SK-N-SH (cell line): ENCODE results near the gene B4GALNT4. TPM values are rescaled to one million over a fixed set of nuclear protein-coding genes. Genes with fewer than 3 reads are reported as not detected.
"Not testable (repeated sequence)": the region's sequence is repeated elsewhere in the genome, so short reads cannot be mapped to it uniquely, and the experiment has no call there.

Experiments used
- CTCF ChIA-PET: fragments of 300-600, 350-600 bp; formaldehyde crosslinking; extraction: SDS; loops from one replicate; lab custom pipeline; 2021; lab: Yijun Ruan, JAX
- POLR2A ChIA-PET: fragments of 350-600 bp; sonication (Branson Sonifier 250); formaldehyde crosslinking; extraction: SDS; loops from one replicate; lab custom pipeline; 2020; ENCODE audit warnings: antibody characterized with exemption, inconsistent platforms; lab: Yijun Ruan, JAX
- DNase-seq: peaks from one replicate; pipeline ENCODE4 v3.0.0; 2012
- H2AFZ ChIP-seq: fragments of 200-600 bp; sonication (generic); 2 replicates; pipeline ENCODE4 v1.8.1; 2016; ENCODE audit warnings: antibody characterized with exemption, mild to moderate bottlenecking, low read depth
- H3F3A ChIP-seq: fragments of 200-600 bp; sonication (generic); replicated peaks from 2 replicates; pipeline ENCODE3; 2016; ENCODE audit warnings: antibody characterized with exemption, mild to moderate bottlenecking; ENCODE audit not compliant: insufficient read depth
- H3K27ac ChIP-seq, 2 experiments: fragments of 200-500 bp in 1 of 2; fragments of 200-600 bp in 1 of 2; sonication (Bioruptor generic) in 1 of 2; sonication (generic), shearing (Covaris generic) in 1 of 2; 2 replicates each; pipeline versions ENCODE4 v1.5.1 to v1.6.1; 2014 to 2016; ENCODE audit warnings: low read depth in 2 of 2, inconsistent platforms in 1 of 2, low read length in 1 of 2, mild to moderate bottlenecking in 1 of 2, mixed read lengths in 1 of 2
- H3K27me3 ChIP-seq: fragments of 200-600 bp; sonication (generic), shearing (Covaris generic); 2 replicates; pipeline ENCODE4 v1.6.1; 2016; ENCODE audit warnings: mixed run types; ENCODE audit not compliant: insufficient read depth
- H3K36me3 ChIP-seq, 2 experiments: fragments of 200-500 bp in 1 of 2; fragments of 200-600 bp in 1 of 2; sonication (Bioruptor generic) in 1 of 2; sonication (generic) in 1 of 2; replicated peaks in 1 of 2; 2 replicates each; pipeline versions ENCODE3 to v1.5.1; 2014 to 2016; ENCODE audit warnings: low read length in 1 of 2, mild to moderate bottlenecking in 1 of 2; ENCODE audit not compliant: insufficient read depth in 2 of 2, control insufficient read depth in 1 of 2
- H3K4me1 ChIP-seq, 2 experiments: fragments of 200-500 bp in 1 of 2; fragments of 200-600 bp in 1 of 2; sonication (Bioruptor generic) in 1 of 2; sonication (generic), shearing (Covaris generic) in 1 of 2; 2 replicates each; pipeline versions ENCODE4 v1.5.1 to v1.6.1; 2014 to 2016; ENCODE audit warnings: low read depth in 1 of 2, low read length in 1 of 2, mixed run types in 1 of 2; ENCODE audit not compliant: insufficient read depth in 2 of 2, control insufficient read depth in 1 of 2
- H3K4me2 ChIP-seq: fragments of 200-600 bp; sonication (generic), shearing (Covaris generic); 2 replicates; pipeline ENCODE4 v1.6.1; 2017; ENCODE audit warnings: mixed run types
- H3K4me3 ChIP-seq, 2 experiments: fragments of 200-500 bp in 1 of 2; fragments of 200-600 bp in 1 of 2; sonication (Bioruptor generic) in 1 of 2; sonication (generic), shearing (Covaris generic) in 1 of 2; 2 replicates each; pipeline versions ENCODE4 v1.5.1 to v1.8.1; 2014 to 2016; ENCODE audit warnings: low read depth in 2 of 2, inconsistent platforms in 1 of 2, low read length in 1 of 2, mild to moderate bottlenecking in 1 of 2, mixed read lengths in 1 of 2, moderate library complexity in 1 of 2
- H3K79me2 ChIP-seq: fragments of 200-600 bp; sonication (generic); 2 replicates; pipeline ENCODE4 v1.8.1; 2017; ENCODE audit warnings: mild to moderate bottlenecking; ENCODE audit not compliant: insufficient read depth
- H3K9ac ChIP-seq: fragments of 200-600 bp; sonication (generic); 2 replicates; pipeline ENCODE4 v1.6.1; 2017; ENCODE audit warnings: mixed run types
- H3K9me2 ChIP-seq: fragments of 200-600 bp; sonication (generic); 2 replicates; pipeline ENCODE4 v1.6.1; 2017; ENCODE audit warnings: mixed run types
- H3K9me3 ChIP-seq: fragments of 200-600 bp; sonication (generic); 2 replicates; pipeline ENCODE4 v1.6.1; 2017; ENCODE audit warnings: mixed run types, mild to moderate bottlenecking, moderate library complexity
- H4K20me1 ChIP-seq: fragments of 200-600 bp; sonication (generic); 2 replicates; pipeline ENCODE4 v1.6.1; 2017; ENCODE audit warnings: mild to moderate bottlenecking, mixed run types; ENCODE audit not compliant: insufficient read depth
- FOSL2 ChIP-seq: IDR thresholded peaks from 2 replicates; pipeline ENCODE4 v1.4.0; 2012; ENCODE audit warnings: low read depth, mild to moderate bottlenecking, moderate library complexity, borderline replicate concordance
- GABPA ChIP-seq: IDR thresholded peaks from 2 replicates; pipeline ENCODE4 v1.4.0; 2012; ENCODE audit warnings: low read depth, mild to moderate bottlenecking
- JUND ChIP-seq: IDR thresholded peaks from 2 replicates; pipeline ENCODE4 v1.4.0; 2012
- MEF2A ChIP-seq: IDR thresholded peaks from 2 replicates; pipeline ENCODE4 v1.4.0; 2012; ENCODE audit warnings: low read depth, borderline replicate concordance
- PBX3 ChIP-seq: IDR thresholded peaks from 2 replicates; pipeline ENCODE4; 2012
- POLR2AphosphoS5 ChIP-seq: IDR thresholded peaks from 2 replicates; pipeline ENCODE4 v1.6.1; 2012; ENCODE audit warnings: low read depth, low read length
- RXRA ChIP-seq: IDR thresholded peaks from 2 replicates; pipeline ENCODE4 v1.4.0; 2012; ENCODE audit warnings: low read depth, mild to moderate bottlenecking, borderline replicate concordance
- WGBS: methylation state at CpG from one replicate; pipeline ENCODE4 v1.1.6; 2017; ENCODE audit warnings: low lambda C conversion rate; 5-methylcytosine and 5-hydroxymethylcytosine counted together
- polyA plus RNA-seq, 3 experiments: library from polyadenylated mRNA; depleted of rRNA; stranded (reverse); fragments of >200 nt; gene quantifications; 2 replicates each; pipeline ENCODE4 v1.2.3, GENCODE V29; 2012
- TF ChIP-seq, protein P1 (sequence below): IDR thresholded peaks from 2 replicates; pipeline ENCODE4 v1.4.0; 2012; ENCODE audit warnings: low read depth, borderline replicate concordance

Gene B4GALNT4
- polyA plus RNA-seq, 1 of the 3 experiments (the other 2 are of a cell fraction), result 66.7 TPM

DNA sequence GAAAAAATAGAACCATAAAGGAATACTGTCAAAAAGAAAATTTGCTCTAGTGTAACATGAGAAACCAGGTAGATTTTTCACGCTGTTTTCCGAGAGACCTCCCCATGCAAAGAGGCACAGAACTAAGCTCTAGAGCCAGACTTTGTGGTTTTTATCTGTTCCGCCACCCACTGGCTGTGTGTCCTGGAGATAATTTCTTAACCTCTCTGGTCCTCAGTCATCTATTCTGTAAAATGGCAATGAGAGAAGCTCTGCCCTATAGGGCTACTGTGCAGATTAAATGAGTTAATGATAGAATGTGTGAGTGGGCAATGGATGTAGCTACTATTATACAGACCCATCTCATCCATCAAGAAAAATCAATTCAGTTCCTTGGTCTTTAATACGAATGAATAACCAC, 54.9 kb downstream of the B4GALNT4 start:
- H3K4me3 ChIP-seq, result no peak overlapping the region
- no peaks in the 10 kb centered on the region for H3K79me2 ChIP-seq
- TF ChIP-seq JUND, result no peak
- no peak for TF ChIP-seq RXRA
- TF ChIP-seq, protein P1, sequence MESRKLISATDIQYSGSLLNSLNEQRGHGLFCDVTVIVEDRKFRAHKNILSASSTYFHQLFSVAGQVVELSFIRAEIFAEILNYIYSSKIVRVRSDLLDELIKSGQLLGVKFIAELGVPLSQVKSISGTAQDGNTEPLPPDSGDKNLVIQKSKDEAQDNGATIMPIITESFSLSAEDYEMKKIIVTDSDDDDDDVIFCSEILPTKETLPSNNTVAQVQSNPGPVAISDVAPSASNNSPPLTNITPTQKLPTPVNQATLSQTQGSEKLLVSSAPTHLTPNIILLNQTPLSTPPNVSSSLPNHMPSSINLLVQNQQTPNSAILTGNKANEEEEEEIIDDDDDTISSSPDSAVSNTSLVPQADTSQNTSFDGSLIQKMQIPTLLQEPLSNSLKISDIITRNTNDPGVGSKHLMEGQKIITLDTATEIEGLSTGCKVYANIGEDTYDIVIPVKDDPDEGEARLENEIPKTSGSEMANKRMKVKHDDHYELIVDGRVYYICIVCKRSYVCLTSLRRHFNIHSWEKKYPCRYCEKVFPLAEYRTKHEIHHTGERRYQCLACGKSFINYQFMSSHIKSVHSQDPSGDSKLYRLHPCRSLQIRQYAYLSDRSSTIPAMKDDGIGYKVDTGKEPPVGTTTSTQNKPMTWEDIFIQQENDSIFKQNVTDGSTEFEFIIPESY, result no peak
- no peak for TF ChIP-seq PBX3
- TF ChIP-seq POLR2AphosphoS5, result no peak
- TF ChIP-seq MEF2A, result no peak
- no peak for TF ChIP-seq GABPA
- TF ChIP-seq FOSL2, result no peak
- no peaks in the 10 kb centered on the region for H3K9me3 ChIP-seq
- no peaks in the 10 kb centered on the region for H3K4me1 ChIP-seq
- no peaks in the 10 kb centered on the region for H3F3A ChIP-seq
- H3K4me2 ChIP-seq, result no peak overlapping the region
- no peak overlapping the region for H3K27ac ChIP-seq
- no peaks in the 10 kb centered on the region for H3K9me2 ChIP-seq
- no peak overlapping the region for H2AFZ ChIP-seq
- CTCF ChIA-PET, result interaction anchor here (0.6 kb wide), 1 partner anchor 27 kb away, joined by 3 read pairs; no protein-coding TSS in a partner anchor
- POLR2A ChIA-PET, result no interaction called here
- H4K20me1 ChIP-seq, result no peaks in the 10 kb centered on the region
- no peaks in the 10 kb centered on the region for H3K27me3 ChIP-seq
- H3K9ac ChIP-seq, result no peak overlapping the region
- no peak for DNase-seq
- WGBS, result 74% methylated on average over 4 of the region's 4 CpGs
- no peaks in the 10 kb centered on the region for H3K36me3 ChIP-seq

GRCh38 chr11:424766-425165, 55.5 kb downstream of the B4GALNT4 start:
- CTCF ChIA-PET, result interaction anchor here (0.6 kb wide), 1 partner anchor 299 kb away, joined by 3 read pairs; no protein-coding TSS in a partner anchor
- H3K36me3 ChIP-seq, H3K4me1 ChIP-seq, H3K79me2 ChIP-seq, H3K9me2 ChIP-seq, POLR2A ChIA-PET, H3K27me3 ChIP-seq, H3K9me3 ChIP-seq, H3K4me2 ChIP-seq, H3K27ac ChIP-seq, H3F3A ChIP-seq, DNase-seq, H3K4me3 ChIP-seq, H3K9ac ChIP-seq, H4K20me1 ChIP-seq, H2AFZ ChIP-seq: not testable (repeated sequence)
- 71% methylated on average over 44 of the region's 45 CpGs for WGBS

DNA sequence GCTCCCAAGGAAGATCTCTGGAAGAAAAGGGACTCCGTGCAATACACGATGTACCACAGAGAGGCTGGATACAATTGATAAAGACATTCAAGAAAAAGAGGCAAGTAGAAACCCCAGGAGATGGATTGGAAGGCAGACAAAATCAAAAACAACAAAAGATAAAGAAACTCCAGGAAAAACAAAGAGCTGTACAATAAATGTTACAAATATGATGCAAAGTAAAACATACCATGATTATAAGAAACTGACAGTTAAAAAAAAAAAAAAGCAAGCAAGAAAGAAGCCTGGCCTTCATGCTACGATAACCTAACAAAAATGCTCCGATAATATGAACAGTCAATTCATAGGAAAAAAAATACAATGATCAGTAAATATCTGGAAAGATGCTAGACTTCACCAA, 56.0 kb downstream of the B4GALNT4 start:
- H3K9me2 ChIP-seq, result no peaks in the 10 kb centered on the region
- no peak for DNase-seq
- TF ChIP-seq GABPA, result no peak
- TF ChIP-seq, all 33 proteins: peak for 0
- Histone ChIP-seq H3K36me3 (no peaks in the 10 kb centered on the region), H2AFZ (no peak overlapping the region), H3K27me3 (no peaks in the 10 kb centered on the region), H3K27ac (no peak overlapping the region), H3F3A (no peaks in the 10 kb centered on the region), H3K4me3 (no peak overlapping the region), H4K20me1 (no peaks in the 10 kb centered on the region), H3K9ac (no peak overlapping the region), H3K9me3 (no peaks in the 10 kb centered on the region), H3K4me2 (no peak overlapping the region), H3K4me1 (no peaks in the 10 kb centered on the region), H3K79me2 (no peaks in the 10 kb centered on the region)
- POLR2A ChIA-PET, result no interaction called here
- CTCF ChIA-PET, result interaction anchor here (0.6 kb wide), 1 partner anchor 298 kb away, joined by 3 read pairs; no protein-coding TSS in a partner anchor
- WGBS, result 43% methylated on average over 4 of the region's 4 CpGs
